ENCODE measurements around the gene NEB. TPM values are rescaled to one million over a fixed set of nuclear protein-coding genes. Genes with fewer than 3 reads are reported as not detected.

NEB gene
- total RNA-seq, 1 donor, result under 0.01 TPM

DNA sequence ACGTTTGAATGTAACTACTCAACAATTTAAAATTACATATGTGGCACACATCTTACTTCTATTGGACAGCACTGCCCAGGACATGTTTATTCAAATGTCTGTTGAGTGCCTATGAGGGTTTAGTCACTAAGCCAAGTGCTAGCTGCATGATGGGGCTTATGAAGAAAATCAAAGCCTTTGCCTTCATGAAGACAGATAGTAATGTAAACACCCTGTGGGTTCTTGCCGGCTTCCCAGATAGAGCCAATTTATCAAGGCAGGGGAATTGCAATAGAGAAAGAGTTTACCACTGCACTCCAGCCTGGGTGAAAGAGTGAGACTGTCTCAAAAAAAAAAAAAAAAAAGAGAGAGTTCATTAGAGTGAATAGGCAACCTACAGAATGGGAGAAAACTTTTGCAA is 43.7 kb upstream of the NEB start:
- TF ChIP-seq CTCF (IDR thresholded peaks at IDR 0.05; ENCODE audit: insufficient read depth, low read depth, low read length), result no peak
- DNase-seq (ENCODE audit: low read depth), result no peak

DNA sequence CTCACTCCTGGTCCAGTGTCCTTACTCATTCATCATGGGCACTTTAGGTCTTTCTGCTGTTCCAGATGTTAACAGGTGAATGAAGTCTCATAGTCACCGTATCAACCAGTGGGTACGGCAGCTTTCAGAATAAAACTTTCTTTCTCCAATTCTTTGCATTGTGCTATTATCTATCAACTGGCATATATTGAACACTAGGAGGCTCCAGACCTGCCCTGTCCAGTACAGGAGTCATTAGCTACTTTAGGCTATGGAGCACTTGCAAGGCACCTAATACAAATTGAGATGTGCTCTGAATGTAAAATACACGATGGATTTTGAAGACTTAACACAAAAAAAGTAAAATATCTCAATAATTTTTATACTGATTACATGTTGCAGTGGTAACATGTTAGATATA is 43.2 kb upstream of the NEB start:
- DNase-seq (ENCODE audit: low read depth), result no peak
- no peak overlapping the region for H3K4me3 ChIP-seq (ENCODE audit: low read depth, low read length)

More for the DNA sequence above, 43.7 kb upstream of the NEB start:
- H3K4me3 ChIP-seq (ENCODE audit: low read depth, low read length), result no peak overlapping the region

GRCh38 chr2:151776367-151776766 is 42.1 kb upstream of the NEB start:
- no peak for TF ChIP-seq CTCF (IDR thresholded peaks at IDR 0.05; ENCODE audit: insufficient read depth, low read depth, low read length)
- DNase-seq (ENCODE audit: low read depth), result no peak
- no peak overlapping the region for H3K4me3 ChIP-seq (ENCODE audit: low read depth, low read length)

More for the DNA sequence above, 43.2 kb upstream of the NEB start:
- peak; percentile 5 for TF ChIP-seq CTCF (IDR thresholded peaks at IDR 0.05; ENCODE audit: insufficient read depth, low read depth, low read length)

DNA sequence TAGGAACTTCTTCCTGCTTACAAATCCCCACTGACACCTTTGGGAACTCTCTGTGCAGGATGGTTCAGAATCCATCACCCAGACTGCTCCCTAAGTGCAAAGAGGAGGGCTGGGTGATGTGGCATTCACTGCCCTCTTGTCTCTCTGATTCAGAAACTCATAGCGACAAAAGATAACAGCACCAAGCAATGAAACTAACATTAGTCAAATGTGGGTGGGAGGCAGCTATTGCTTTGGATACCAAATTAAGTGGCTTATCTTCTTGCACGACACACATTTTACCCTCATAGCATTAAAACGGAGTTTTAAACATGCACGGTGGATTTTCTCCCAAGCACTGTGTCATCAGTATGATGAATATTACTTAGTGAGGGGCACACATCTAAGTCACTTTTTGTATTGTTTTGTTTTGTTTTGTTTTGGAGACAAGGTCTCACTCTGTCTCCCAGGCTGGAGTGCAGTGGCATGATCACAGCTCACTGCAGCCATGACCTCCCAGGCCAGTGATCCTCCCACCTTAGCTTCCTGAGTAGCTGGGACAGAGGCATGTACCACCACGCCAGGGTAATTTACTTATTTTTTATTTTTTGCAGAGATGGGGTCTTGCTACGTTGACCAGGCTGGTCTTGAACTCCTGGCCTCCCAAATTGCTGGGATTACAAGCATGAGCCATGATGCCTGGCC is 40.9 kb upstream of the NEB start:
- peak; percentile 18 for DNase-seq (ENCODE audit: low read depth)
- no peak for TF ChIP-seq CTCF (IDR thresholded peaks at IDR 0.05; ENCODE audit: insufficient read depth, low read depth, low read length)
- no peak overlapping the region for H3K4me3 ChIP-seq (ENCODE audit: low read depth, low read length)

DNA sequence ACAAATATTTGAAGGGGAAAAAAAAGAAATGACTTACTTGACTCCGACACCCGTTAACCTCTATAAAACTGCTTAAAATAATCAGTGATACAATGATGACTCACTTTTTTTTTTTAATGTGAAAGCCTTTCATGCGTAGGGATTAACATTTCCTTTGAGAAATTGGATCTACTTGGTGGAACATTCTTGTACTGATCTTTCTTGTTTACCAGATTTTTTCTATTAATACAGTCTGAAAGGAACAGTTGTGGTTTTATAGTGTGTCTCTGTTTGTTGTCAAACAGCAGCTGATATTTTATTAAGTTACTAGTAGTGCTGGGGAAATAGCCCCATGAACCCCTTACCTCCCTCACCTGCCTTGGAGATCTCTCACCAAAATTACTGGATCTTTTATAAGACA is 40.2 kb upstream of the NEB start:
- TF ChIP-seq CTCF (IDR thresholded peaks at IDR 0.05; ENCODE audit: insufficient read depth, low read depth, low read length), result no peak
- no peak overlapping the region for H3K4me3 ChIP-seq (ENCODE audit: low read depth, low read length)
- peak; percentile 87 for DNase-seq (ENCODE audit: low read depth)

DNA sequence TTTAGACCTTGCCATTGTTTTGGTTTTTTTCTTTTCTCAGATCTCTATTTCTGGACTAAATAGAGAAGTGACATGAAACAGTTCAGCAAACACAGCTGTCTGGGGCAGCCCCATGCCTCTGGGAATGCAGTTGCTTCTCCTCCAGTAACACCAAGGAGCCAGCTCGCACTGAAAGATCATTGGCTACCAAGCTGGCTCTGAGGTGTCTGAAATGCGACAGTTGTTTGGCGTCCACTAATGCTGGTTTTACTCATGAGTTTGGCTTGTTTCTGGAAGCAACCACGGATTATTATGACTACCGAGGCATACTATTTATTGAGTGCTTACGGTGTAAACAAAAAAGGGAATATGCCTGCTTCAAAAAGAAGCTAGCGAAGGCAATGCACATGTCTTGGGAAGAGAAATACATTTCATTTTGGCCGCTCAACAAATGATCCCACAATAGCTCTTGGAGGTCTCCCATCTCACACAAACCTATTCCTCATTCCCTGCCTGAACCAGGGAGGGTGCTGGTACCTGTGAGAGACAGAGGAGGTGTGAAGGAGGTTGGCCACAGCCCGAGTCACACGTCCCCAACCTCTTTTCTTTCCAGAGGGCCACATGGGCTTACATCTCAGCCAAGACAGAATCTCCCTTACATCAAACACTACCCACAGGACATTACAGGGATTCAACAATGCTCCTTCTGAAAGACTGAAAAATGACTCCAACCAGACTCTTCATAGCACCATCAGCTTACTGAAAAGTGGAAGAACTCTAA is 37.5 kb upstream of the NEB start:
- DNase-seq (ENCODE audit: low read depth), result peak; percentile 91
- no peak overlapping the region for H3K4me3 ChIP-seq (ENCODE audit: low read depth, low read length)
- TF ChIP-seq CTCF (IDR thresholded peaks at IDR 0.05; ENCODE audit: insufficient read depth, low read depth, low read length), result no peak

Measured in fibroblast of villous mesenchyme (primary cell).